ENCODE measurements around the gene NFYA. TPM values are rescaled to one million over a fixed set of nuclear protein-coding genes. Genes with fewer than 3 reads are reported as not detected.

NFYA gene
- total and polyA plus RNA-seq, 2 of the 4 experiments (the other 2 are of a cell fraction): 10.9 to 28.5 TPM

GRCh38 chr6:41125282-41125681 lies 52.5 kb downstream of the NFYA start:
- Histone ChIP-seq H4K91ac (ENCODE audit: insufficient read depth, low read depth, low read length) (no peak overlapping the region), H3K4ac (ENCODE audit: low read depth, low read length) (no peak overlapping the region), H2BK5ac (ENCODE audit: low read depth, low read length, poor library complexity, severe bottlenecking) (no peak overlapping the region), H4K8ac (ENCODE audit: low read depth in 2 of 2, low read length in 2 of 2) (no peak overlapping the region), H3K36me3 (ENCODE audit: control insufficient read depth, insufficient read depth, low read length) (no peaks in the 10 kb centered on the region), H2AK5ac (ENCODE audit: low read depth, low read length) (no peak overlapping the region), H3K4me2 (ENCODE audit: low read depth, low read length) (no peak overlapping the region), H3K56ac (ENCODE audit: extremely low read depth, insufficient read depth, low read length) (no peak overlapping the region), H3K14ac (replicated peaks; ENCODE audit: low read depth, low read length) (no peak overlapping the region), H4K5ac (ENCODE audit: low read depth, low read length) (no peak overlapping the region), H2AFZ (replicated peaks; ENCODE audit: low read length, poor library complexity) (no peak overlapping the region), H3K79me1 (ENCODE audit: low read depth in 1 of 2, low read length in 2 of 2) (no peaks in the 10 kb centered on the region), H3K27ac (ENCODE audit: insufficient read depth, low read length) (no peak overlapping the region), H2BK15ac (ENCODE audit: low read depth, low read length) (no peak overlapping the region), H3K4me3 (ENCODE audit: insufficient read depth, low read depth, low read length) (no peak overlapping the region), H3K27me3 (ENCODE audit: control insufficient read depth, insufficient read depth, low read length) (no peaks in the 10 kb centered on the region), H3K18ac (ENCODE audit: low read depth, low read length) (no peak overlapping the region), H3K9me3 (ENCODE audit: control insufficient read depth, insufficient read depth, low read length) (no peaks in the 10 kb centered on the region), H2BK120ac (ENCODE audit: low read depth, low read length) (no peak overlapping the region), H2AK9ac (replicated peaks; ENCODE audit: low read depth, low read length, poor library complexity) (no peak overlapping the region), H3K23ac (ENCODE audit: low read depth, low read length) (no peak overlapping the region), H3K9ac (ENCODE audit: low read depth, low read length) (no peak overlapping the region), H2BK20ac (ENCODE audit: low read depth, low read length) (no peak overlapping the region), H3K9me1 (ENCODE audit: insufficient read depth, low read length) (no peaks in the 10 kb centered on the region), H3K4me1 (ENCODE audit: control insufficient read depth, insufficient read depth, low read length) (no peaks in the 10 kb centered on the region), H4K20me1 (ENCODE audit: insufficient read depth, low read length) (no peaks in the 10 kb centered on the region)
- no CpG with 5 or more reads among the region's 3 CpGs for WGBS, 2 experiments (ENCODE audit: extremely low coverage in 2 of 2, insufficient read length in 1 of 2)
- ChIA-PET POLR2A (ENCODE audit: unreplicated experiment) (no interaction called here), CTCF (no interaction called here)
- peak; percentile 62 for TF ChIP-seq CEBPB (IDR thresholded peaks at IDR 0.05; ENCODE audit: low read depth, low read length)
- no peak for TF ChIP-seq RCOR1 (IDR thresholded peaks at IDR 0.05; ENCODE audit: insufficient replicate concordance, low read length)
- ATAC-seq (ENCODE audit: low read depth) (no peak), DNase-seq (no peak)
- dilution Hi-C loops (cut with HindIII; ENCODE audit: low sequenced_read_pairs, unreplicated experiment): no loop called here
- intact Hi-C loops (cut with micrococcal nuclease): no loop called here
- in situ Hi-C loops (cut with MboI; ENCODE audit: low sequenced_read_pairs): no loop called here
- BruUV-seq (replicated peaks): no TSS peak

Measured in IMR-90 (cell line).